Tibial nerve (tissue), 4 donors: ENCODE data around the gene MEIS1. TPM values are rescaled to one million over a fixed set of nuclear protein-coding genes. Genes with fewer than 3 reads are reported as not detected.
"Not testable (repeated sequence)": the region's sequence is repeated elsewhere in the genome, so short reads cannot be mapped to it uniquely, and the experiment has no call there.

Experiments
- DNase-seq, 2 donors: peaks; one replicate each; pipeline ENCODE4 v3.0.0-alpha.2; 2019; ENCODE audit warnings: low spot score in 2 of 2
- H3K27ac ChIP-seq, 4 donors: fragments of 200-600 bp; sonication (generic) in 3 of 4; one replicate each; pipeline ENCODE4 v1.5.1; 2017 to 2019; ENCODE audit warnings: mild to moderate bottlenecking in 1 of 4
- H3K27me3 ChIP-seq, 2 donors: fragments of 200-600 bp; sonication (generic) in 1 of 2; one replicate each; pipeline versions ENCODE4 v1.5.1 to v1.6.0; 2017 to 2019
- H3K36me3 ChIP-seq, 3 donors: fragments of 200-600 bp; sonication (generic); one replicate each; pipeline ENCODE4 v1.5.1; 2018 to 2019
- H3K4me1 ChIP-seq, 4 donors: fragments of 200-600 bp; sonication (generic) in 3 of 4; one replicate each; pipeline ENCODE4 v1.5.1; 2017 to 2019
- H3K4me3 ChIP-seq, 4 donors: fragments of 200-600 bp; sonication (generic) in 3 of 4; one replicate each; pipeline ENCODE4 v1.5.1; 2017 to 2019; ENCODE audit warnings: mild to moderate bottlenecking in 1 of 4, moderate library complexity in 1 of 4
- H3K9me3 ChIP-seq, 4 donors: fragments of 200-600 bp; sonication (generic) in 3 of 4; one replicate each; pipeline ENCODE4 v1.5.1; 2017 to 2019
- EP300 ChIP-seq, 2 donors: sonication (generic); formaldehyde crosslinking; IDR thresholded peaks; one replicate each; pipeline ENCODE4 v1.6.1; 2017; ENCODE audit warnings: antibody characterized with exemption in 2 of 2, mild to moderate bottlenecking in 1 of 2
- POLR2A ChIP-seq, 2 donors: fragments of 450-650 bp; IDR thresholded peaks; one replicate each; pipeline ENCODE4 v1.6.1; 2017; ENCODE audit warnings: antibody characterized with exemption in 2 of 2, mild to moderate bottlenecking in 2 of 2, moderate library complexity in 2 of 2
- WGBS, 2 donors: methylation state at CpG; one replicate each; pipeline ENCODE4 v1.1.5; 2018; 5-methylcytosine and 5-hydroxymethylcytosine counted together
- total RNA-seq, 4 donors: library from RNA; depleted of rRNA; stranded (reverse); fragments of >200 nt; gene quantifications; one replicate each; pipeline ENCODE4 v1.1.0, GENCODE V29; 2016
- TF ChIP-seq, protein P1 (sequence below), 5 experiments: fragments of 200-600 bp in 3 of 5; fragments of 450-650 bp in 2 of 5; sonication (generic) in 3 of 5; IDR thresholded peaks; one replicate each; pipeline ENCODE4 v1.5.1; 2016 to 2019; ENCODE audit warnings: antibody characterized with exemption in 5 of 5, mild to moderate bottlenecking in 3 of 5, moderate library complexity in 2 of 5

The MEIS1 gene
- total RNA-seq, 4 donors from 2014 or later, result 9.0 to 18.4 (median 12.5) TPM

DNA sequence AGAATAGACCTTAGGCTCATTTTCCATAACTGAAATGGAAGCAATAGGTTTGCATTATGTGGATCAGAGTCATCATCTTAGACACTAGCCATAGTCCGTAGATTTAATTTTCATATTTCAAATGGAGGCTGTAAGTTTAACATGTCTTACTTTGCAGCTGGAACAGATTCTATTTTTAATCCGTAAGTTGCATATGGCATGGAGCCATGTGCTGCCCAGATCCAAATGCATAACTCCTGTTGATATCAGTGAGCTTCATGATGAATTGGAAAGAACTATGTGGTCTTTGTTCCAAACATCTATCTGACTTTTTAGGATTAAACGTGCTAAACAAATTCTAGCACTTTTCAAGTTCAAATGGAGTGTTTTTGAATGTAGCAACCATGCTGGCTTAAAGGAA, 43.4 kb downstream of the MEIS1 start:
- Histone ChIP-seq H3K36me3 (no peaks in the 10 kb centered on the region), H3K27me3 (no peaks in the 10 kb centered on the region), H3K4me1 (peaks cover 0 to 3% (median 0%) of the 10 kb centered on the region in 4 donors), H3K4me3 (no peak overlapping the region), H3K9me3 (no peaks in the 10 kb centered on the region), H3K27ac (no peak overlapping the region)
- TF ChIP-seq, protein P1, sequence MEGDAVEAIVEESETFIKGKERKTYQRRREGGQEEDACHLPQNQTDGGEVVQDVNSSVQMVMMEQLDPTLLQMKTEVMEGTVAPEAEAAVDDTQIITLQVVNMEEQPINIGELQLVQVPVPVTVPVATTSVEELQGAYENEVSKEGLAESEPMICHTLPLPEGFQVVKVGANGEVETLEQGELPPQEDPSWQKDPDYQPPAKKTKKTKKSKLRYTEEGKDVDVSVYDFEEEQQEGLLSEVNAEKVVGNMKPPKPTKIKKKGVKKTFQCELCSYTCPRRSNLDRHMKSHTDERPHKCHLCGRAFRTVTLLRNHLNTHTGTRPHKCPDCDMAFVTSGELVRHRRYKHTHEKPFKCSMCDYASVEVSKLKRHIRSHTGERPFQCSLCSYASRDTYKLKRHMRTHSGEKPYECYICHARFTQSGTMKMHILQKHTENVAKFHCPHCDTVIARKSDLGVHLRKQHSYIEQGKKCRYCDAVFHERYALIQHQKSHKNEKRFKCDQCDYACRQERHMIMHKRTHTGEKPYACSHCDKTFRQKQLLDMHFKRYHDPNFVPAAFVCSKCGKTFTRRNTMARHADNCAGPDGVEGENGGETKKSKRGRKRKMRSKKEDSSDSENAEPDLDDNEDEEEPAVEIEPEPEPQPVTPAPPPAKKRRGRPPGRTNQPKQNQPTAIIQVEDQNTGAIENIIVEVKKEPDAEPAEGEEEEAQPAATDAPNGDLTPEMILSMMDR (IDR thresholded peaks at IDR 0.05), result no peak
- TF ChIP-seq EP300 (IDR thresholded peaks at IDR 0.05), result no peak
- TF ChIP-seq POLR2A (IDR thresholded peaks at IDR 0.05), result no peak
- DNase-seq, result no peak
- WGBS, 2 donors, result 42 to 59% methylated on average over 3 of the region's 3 CpGs

DNA sequence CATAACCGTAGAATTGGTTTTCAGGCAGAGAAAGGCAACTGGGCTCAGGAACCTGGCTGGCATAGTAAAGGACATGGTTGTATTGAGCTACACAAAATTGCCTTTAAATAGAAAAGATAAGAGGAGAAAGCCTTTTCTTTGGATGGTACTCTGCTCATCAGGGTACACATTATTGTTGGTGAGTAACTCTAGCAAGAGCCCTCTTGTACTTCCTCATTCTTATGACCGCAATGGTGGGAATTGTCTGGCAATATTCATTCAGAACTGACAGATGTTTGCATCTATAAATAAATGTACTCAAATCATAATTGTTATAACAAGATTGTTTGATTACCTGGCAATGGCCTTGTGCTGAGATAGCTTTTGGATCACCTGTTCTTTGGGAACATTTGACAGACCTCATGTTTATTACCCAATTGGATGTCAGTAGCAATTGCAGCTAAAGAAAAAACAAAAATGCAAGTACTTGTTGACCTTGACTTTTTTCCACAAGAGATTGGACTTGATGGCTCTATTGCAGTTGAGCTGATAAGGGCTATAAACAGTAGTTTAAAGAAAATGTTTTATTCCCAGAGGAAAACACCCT, 43.9 kb downstream of the MEIS1 start:
- TF ChIP-seq EP300 (IDR thresholded peaks at IDR 0.05) (no peak), POLR2A (IDR thresholded peaks at IDR 0.05) (no peak)
- TF ChIP-seq, protein P1 (IDR thresholded peaks at IDR 0.05), result no peak
- no peak overlapping the region for H3K27ac ChIP-seq
- peaks cover 0 to 3% (median 0%) of the 10 kb centered on the region in 4 donors for H3K4me1 ChIP-seq
- H3K4me3 ChIP-seq, result no peak overlapping the region
- DNase-seq, result no peak
- H3K9me3 ChIP-seq, result no peaks in the 10 kb centered on the region
- no peaks in the 10 kb centered on the region for H3K27me3 ChIP-seq
- no peaks in the 10 kb centered on the region for H3K36me3 ChIP-seq
- 89% methylated on average over 2 of the region's 2 CpGs for WGBS, 2 donors

DNA sequence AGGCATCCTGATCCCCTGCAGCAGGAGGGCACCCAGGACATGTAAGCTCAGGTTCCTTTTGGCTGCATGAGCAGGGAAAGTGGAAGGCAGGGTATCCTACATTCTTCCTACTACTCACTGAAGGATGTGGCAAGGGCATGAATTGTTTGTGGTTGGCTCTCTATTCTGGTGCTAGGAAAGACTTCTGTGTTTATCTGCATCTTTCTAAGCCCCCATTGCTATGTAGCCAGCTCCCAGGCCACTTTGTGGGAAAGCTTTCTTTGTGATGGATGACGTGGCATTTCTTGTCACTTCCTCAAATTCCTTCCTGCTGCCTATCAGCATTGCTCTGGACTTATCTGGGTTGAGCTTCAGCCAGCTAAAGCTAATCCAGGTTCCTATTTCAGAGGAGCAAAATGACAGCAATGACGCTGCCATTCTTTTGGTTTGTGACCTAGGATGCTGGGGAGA, 46.2 kb downstream of the MEIS1 start:
- no peak overlapping the region for H3K27ac ChIP-seq
- no peaks in the 10 kb centered on the region for H3K36me3 ChIP-seq
- H3K27me3 ChIP-seq, result no peaks in the 10 kb centered on the region
- no peak for DNase-seq
- TF ChIP-seq POLR2A (IDR thresholded peaks at IDR 0.05), result no peak
- no peaks in the 10 kb centered on the region for H3K9me3 ChIP-seq
- H3K4me3 ChIP-seq, result no peak overlapping the region
- WGBS, 2 donors, result 42 to 54% methylated on average over 2 of the region's 2 CpGs
- peaks cover 0 to 3% (median 0%) of the 10 kb centered on the region in 4 donors for H3K4me1 ChIP-seq

DNA sequence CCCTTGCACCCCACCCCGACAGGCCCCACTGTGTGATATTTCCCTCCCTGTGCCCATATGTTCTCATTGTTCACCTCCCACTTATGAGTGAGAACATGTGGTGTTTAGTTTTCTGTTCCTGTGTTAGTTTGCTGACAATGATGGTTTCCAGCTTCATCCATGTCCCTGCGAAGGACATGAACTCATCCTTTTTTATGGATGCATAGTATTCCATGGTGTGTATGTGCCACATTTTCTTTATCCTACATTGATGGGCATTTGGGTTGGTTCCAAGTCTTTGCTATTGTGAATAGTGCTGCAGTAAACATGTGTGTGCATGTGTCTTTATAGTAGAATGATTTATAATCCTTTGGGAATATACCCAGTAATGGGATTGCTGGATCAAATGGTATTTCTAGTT, 50.3 kb downstream of the MEIS1 start:
- H3K9me3 ChIP-seq, H3K27me3 ChIP-seq, DNase-seq, H3K4me3 ChIP-seq, H3K36me3 ChIP-seq, H3K27ac ChIP-seq: not testable (repeated sequence)
- H3K4me1 ChIP-seq, result peaks cover 0 to 10% (median 0%) of the 10 kb centered on the region in 4 donors
- WGBS, 2 donors, result 98 to 100% methylated on average over 2 of the region's 2 CpGs

DNA sequence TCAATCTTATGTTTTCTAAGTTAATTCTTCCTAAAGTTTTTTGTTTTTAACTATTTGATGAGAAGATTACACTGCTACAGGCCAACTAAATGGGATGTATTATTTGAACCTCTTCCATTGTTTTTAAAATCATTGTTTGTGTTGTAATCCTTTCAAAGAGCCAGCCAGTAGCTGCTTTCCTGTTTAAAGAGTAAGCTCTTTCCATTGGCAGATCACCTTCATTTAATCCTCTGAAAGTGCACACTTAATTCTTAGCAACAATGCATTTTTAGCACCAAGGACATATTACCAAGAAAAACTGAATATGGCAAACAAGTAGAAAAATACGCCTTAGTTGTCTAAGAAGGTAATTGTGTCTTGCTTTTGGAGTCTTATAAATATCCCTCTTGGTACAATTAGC, 54.0 kb downstream of the MEIS1 start:
- no peaks in the 10 kb centered on the region for H3K27me3 ChIP-seq
- no peak overlapping the region for H3K4me3 ChIP-seq
- no peaks in the 10 kb centered on the region for H3K36me3 ChIP-seq
- 75 to 81% methylated on average over 1 of the region's 1 CpG for WGBS, 2 donors
- no peaks in the 10 kb centered on the region for H3K9me3 ChIP-seq
- no peak for TF ChIP-seq EP300 (IDR thresholded peaks at IDR 0.05)
- TF ChIP-seq POLR2A (IDR thresholded peaks at IDR 0.05), result no peak
- TF ChIP-seq, protein P1 (IDR thresholded peaks at IDR 0.05), result no peak
- H3K27ac ChIP-seq, result no peak overlapping the region
- peaks cover 0 to 19% (median 1%) of the 10 kb centered on the region in 4 donors for H3K4me1 ChIP-seq
- no peak for DNase-seq

DNA sequence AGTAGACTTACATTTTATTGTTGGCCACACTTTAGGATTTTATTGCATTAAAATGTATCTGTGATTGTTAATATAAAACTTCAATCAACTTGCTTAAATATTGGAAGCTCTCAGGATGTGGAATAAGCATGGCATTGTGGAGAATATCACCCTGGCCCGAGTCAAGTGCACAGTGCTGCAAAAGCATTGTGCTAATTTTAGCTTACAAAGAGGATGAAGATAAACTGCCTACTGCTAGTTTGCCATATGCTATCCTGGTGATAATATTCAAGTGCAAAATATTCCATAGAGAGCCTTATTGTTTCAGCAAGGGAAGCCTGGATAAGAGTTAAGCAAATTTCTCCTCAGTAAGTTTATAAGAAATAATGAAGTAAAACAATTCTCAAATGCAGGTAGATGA, 54.5 kb downstream of the MEIS1 start:
- no peak for DNase-seq
- H3K27me3 ChIP-seq, result no peaks in the 10 kb centered on the region
- TF ChIP-seq POLR2A (IDR thresholded peaks at IDR 0.05) (no peak), EP300 (IDR thresholded peaks at IDR 0.05) (no peak)
- TF ChIP-seq, protein P1 (IDR thresholded peaks at IDR 0.05), result no peak
- H3K4me1 ChIP-seq, result peaks cover 0 to 19% (median 1%) of the 10 kb centered on the region in 4 donors
- no peak overlapping the region for H3K4me3 ChIP-seq
- H3K27ac ChIP-seq, result no peak overlapping the region
- no peaks in the 10 kb centered on the region for H3K9me3 ChIP-seq
- H3K36me3 ChIP-seq, result no peaks in the 10 kb centered on the region
- WGBS, 2 donors, result 26 to 28% methylated on average over 1 of the region's 1 CpG
